H1 (cell line): Measurements from ENCODE around the gene ASAP2. TPM values are rescaled to one million over a fixed set of nuclear protein-coding genes. Genes with fewer than 3 reads are reported as not detected.

Experiments used
- CTCF ChIA-PET: fragments of 300-600 bp; sonication (Branson Sonifier 250); formaldehyde crosslinking; loops from one replicate; lab custom pipeline; 2021; ENCODE audit not compliant: partially characterized antibody; lab: Charles Lee
- POLR2A ChIA-PET: fragments of 300-600 bp; sonication (Branson Sonifier 250); formaldehyde crosslinking; loops from one replicate; lab custom pipeline; 2021; ENCODE audit warnings: inconsistent platforms; ENCODE audit not compliant: partially characterized antibody; lab: Charles Lee
- DNase-seq, 2 experiments: peaks; one replicate each; pipeline versions ENCODE4 v3.0.0 to v3.0.0-alpha.2; 2010 to 2022; ENCODE audit warnings: low spot score in 2 of 2, low read depth in 1 of 2, mixed read lengths in 1 of 2
- FAIRE-seq: peaks from 2 replicates; lab custom pipeline; 2011; peaks lifted over from hg19 to GRCh38; lab: Jason Lieb, UNC
- H2AFZ ChIP-seq: 2 replicates; pipeline ENCODE4 v1.8.1; 2012; ENCODE audit warnings: low read length, inconsistent platforms
- H2AK5ac ChIP-seq: 2 replicates; pipeline ENCODE4 v1.6.1; 2013; ENCODE audit warnings: low read depth, low read length
- H2BK120ac ChIP-seq: replicated peaks from 2 replicates; pipeline ENCODE3; 2013; ENCODE audit warnings: low read depth, low read length, inconsistent platforms
- H2BK12ac ChIP-seq: 2 replicates; pipeline ENCODE4 v1.6.1; 2013; ENCODE audit warnings: low read depth, low read length
- H2BK15ac ChIP-seq: 2 replicates; pipeline ENCODE4 v1.6.1; 2013; ENCODE audit warnings: low read length
- H2BK20ac ChIP-seq: 2 replicates; pipeline ENCODE4 v1.6.1; 2013; ENCODE audit warnings: low read length
- H2BK5ac ChIP-seq: 2 replicates; pipeline ENCODE4 v1.6.1; 2013; ENCODE audit warnings: low read depth, low read length
- H3K14ac ChIP-seq: 2 replicates; pipeline ENCODE4 v1.6.1; 2013; ENCODE audit warnings: inconsistent platforms; ENCODE audit not compliant: insufficient read length
- H3K18ac ChIP-seq: 2 replicates; pipeline ENCODE4 v1.6.1; 2013; ENCODE audit warnings: low read length; ENCODE audit errors: extremely low read depth
- H3K23ac ChIP-seq: 2 replicates; pipeline ENCODE4 v1.6.1; 2013; ENCODE audit warnings: inconsistent platforms; ENCODE audit not compliant: insufficient read length
- H3K23me2 ChIP-seq: 2 replicates; pipeline ENCODE4 v1.6.1; 2013; ENCODE audit warnings: low read depth, low read length
- H3K27ac ChIP-seq: 2 replicates; pipeline ENCODE4 v1.6.1; 2011; ENCODE audit warnings: low read depth, low read length, inconsistent platforms
- H3K27me3 ChIP-seq, 4 experiments: replicated peaks in 1 of 4; 1 replicate in 1 of 4; 2 replicates in 3 of 4; pipeline versions ENCODE4 v1.6.1 to v1.8.1; 2011 to 2013; ENCODE audit warnings: low read length in 3 of 4, mild to moderate bottlenecking in 3 of 4, inconsistent platforms in 2 of 4, mixed read lengths in 2 of 4, moderate library complexity in 1 of 4; ENCODE audit not compliant: control insufficient read depth in 3 of 4, insufficient read depth in 3 of 4; ENCODE audit errors: extremely low read depth in 1 of 4
- H3K36me3 ChIP-seq, 4 experiments: 2 replicates each; pipeline versions ENCODE4 v1.6.1 to v1.8.1; 2011 to 2013; ENCODE audit warnings: mild to moderate bottlenecking in 4 of 4, low read length in 3 of 4, moderate library complexity in 2 of 4, control low read depth in 1 of 4, inconsistent platforms in 1 of 4; ENCODE audit not compliant: insufficient read depth in 4 of 4, control insufficient read depth in 2 of 4
- H3K4ac ChIP-seq: replicated peaks from 2 replicates; pipeline ENCODE3; 2013; ENCODE audit warnings: low read length, low read depth, mixed read lengths, inconsistent platforms; ENCODE audit not compliant: insufficient read length
- H3K4me1 ChIP-seq, 4 experiments: replicated peaks in 1 of 4; 1 replicate in 1 of 4; 2 replicates in 3 of 4; pipeline versions ENCODE4 v1.6.1 to v1.8.1; 2011 to 2013; ENCODE audit warnings: low read length in 3 of 4, inconsistent platforms in 2 of 4, mixed read lengths in 1 of 4; ENCODE audit not compliant: insufficient read depth in 4 of 4, control insufficient read depth in 3 of 4
- H3K4me2 ChIP-seq, 2 experiments: 2 replicates each; pipeline versions ENCODE4 v1.6.1 to v1.8.1; 2011 to 2013; ENCODE audit warnings: low read depth in 2 of 2, low read length in 2 of 2, control low read depth in 1 of 2, inconsistent platforms in 1 of 2, mild to moderate bottlenecking in 1 of 2; ENCODE audit not compliant: insufficient read depth in 1 of 2
- H3K4me3 ChIP-seq, 4 experiments: fragments of 200-600, 300-600 bp in 1 of 4; sonication (generic), shearing (Covaris generic), sonication (Bioruptor Twin) in 1 of 4; 2 replicates each; pipeline versions ENCODE4 v1.5.1 to v1.8.1; 2011 to 2016; ENCODE audit warnings: low read length in 4 of 4, low read depth in 3 of 4, control low read depth in 2 of 4, inconsistent platforms in 2 of 4, mild to moderate bottlenecking in 2 of 4, mixed read lengths in 1 of 4, moderate library complexity in 1 of 4; ENCODE audit not compliant: insufficient read depth in 2 of 4; ENCODE audit errors: extremely low read depth in 1 of 4
- H3K56ac ChIP-seq: replicated peaks from 2 replicates; pipeline ENCODE3; 2013; ENCODE audit warnings: low read depth, mild to moderate bottlenecking, mixed read lengths, low read length, inconsistent platforms; ENCODE audit not compliant: insufficient read length
- H3K79me1 ChIP-seq: 2 replicates; pipeline ENCODE4 v1.6.1; 2013; ENCODE audit warnings: low read depth, low read length, control low read depth
- H3K79me2 ChIP-seq, 2 experiments: 2 replicates each; pipeline versions ENCODE4 v1.6.1 to v1.8.1; 2012 to 2013; ENCODE audit warnings: low read length in 2 of 2, mild to moderate bottlenecking in 2 of 2, inconsistent platforms in 1 of 2; ENCODE audit not compliant: insufficient read depth in 2 of 2, control insufficient read depth in 1 of 2
- H3K9ac ChIP-seq, 4 experiments: replicated peaks in 1 of 4; 1 replicate in 1 of 4; 2 replicates in 3 of 4; pipeline versions ENCODE4 v1.6.1 to v1.8.1; 2011 to 2013; ENCODE audit warnings: low read depth in 3 of 4, low read length in 3 of 4, control low read depth in 2 of 4, mild to moderate bottlenecking in 2 of 4, moderate library complexity in 2 of 4, inconsistent platforms in 1 of 4; ENCODE audit errors: extremely low read depth in 1 of 4
- H3K9me3 ChIP-seq, 2 experiments: 2 replicates each; pipeline versions ENCODE4 v1.6.1 to v1.8.1; 2012 to 2013; ENCODE audit warnings: mild to moderate bottlenecking in 2 of 2, moderate library complexity in 2 of 2, control low read depth in 1 of 2, inconsistent platforms in 1 of 2, low read depth in 1 of 2, low read length in 1 of 2, mixed read lengths in 1 of 2; ENCODE audit not compliant: insufficient read depth in 2 of 2
- H4K20me1 ChIP-seq, 2 experiments: replicated peaks in 1 of 2; 2 replicates each; pipeline versions ENCODE3 to v1.8.1; 2011 to 2013; ENCODE audit warnings: inconsistent platforms in 2 of 2, low read length in 2 of 2, mild to moderate bottlenecking in 1 of 2; ENCODE audit not compliant: insufficient read depth in 2 of 2, control insufficient read depth in 1 of 2
- H4K5ac ChIP-seq: 2 replicates; pipeline ENCODE4 v1.6.1; 2013; ENCODE audit warnings: low read length, low read depth, mixed read lengths, inconsistent platforms; ENCODE audit not compliant: insufficient read length
- H4K8ac ChIP-seq: 2 replicates; pipeline ENCODE4 v1.8.0; 2013; ENCODE audit warnings: mild to moderate bottlenecking, moderate library complexity, low read length, inconsistent platforms; ENCODE audit not compliant: insufficient read depth; ENCODE audit errors: extremely low read depth
- H4K91ac ChIP-seq: replicated peaks from 2 replicates; pipeline ENCODE3; 2013; ENCODE audit warnings: low read length, mixed read lengths, inconsistent platforms; ENCODE audit not compliant: insufficient read length
- NRF1 ChIP-seq: IDR thresholded peaks from 2 replicates; pipeline ENCODE4 v1.6.1; 2011; ENCODE audit warnings: mild to moderate bottlenecking, low read depth, low read length, improper control_type of control experiment
- TEAD4 ChIP-seq: IDR thresholded peaks from 2 replicates; pipeline ENCODE4 v1.6.1; 2012; ENCODE audit warnings: low read depth, low read length, inconsistent platforms, mixed read lengths
- WGBS, 2 experiments: shearing (Covaris generic) in 1 of 2; methylation state at CpG; one replicate each; pipeline versions ENCODE4 v1.1.6 to v1.1.7; 2013 to 2015; ENCODE audit warnings: low lambda C conversion rate in 2 of 2, mixed read lengths in 2 of 2, inconsistent platforms in 1 of 2, low coverage in 1 of 2, missing lambda C conversion rate in 1 of 2; ENCODE audit not compliant: insufficient replicate concordance in 2 of 2, insufficient coverage in 1 of 2, insufficient read length in 1 of 2; ENCODE audit errors: extremely low coverage in 1 of 2, missing lambda C conversion rate in 1 of 2; 5-methylcytosine and 5-hydroxymethylcytosine counted together
- polyA plus RNA-seq, 7 experiments: library from polyadenylated mRNA; depleted of rRNA in 3 of 7; stranded (reverse) in 5 of 7; unstranded in 2 of 7; fragments of >200 nt in 5 of 7; fragments of 200-250 nt in 2 of 7; gene quantifications; 1 replicate in 5 of 7; 2 replicates in 1 of 7; 4 replicates in 1 of 7; pipeline versions ENCODE4 v1.2.1 to v1.2.3, GENCODE V29; 2011 to 2013; ENCODE audit warnings: missing spikeins in 2 of 7, mixed read lengths in 2 of 7
- total RNA-seq: library from RNA; stranded (reverse); fragmentation: NEBNext Ultra II Directional; extraction: Animal tissue kit (Norgen Biotek cat#: 25700); gene quantifications from 2 replicates; pipeline ENCODE4 v1.2.1, GENCODE V29; 2021

ASAP2 gene
- total and polyA plus RNA-seq, 2 of the 8 experiments (the other 6 are each of a cell fraction or from before 2014, with no cell fraction given) = 10.2 to 18.7 TPM

DNA sequence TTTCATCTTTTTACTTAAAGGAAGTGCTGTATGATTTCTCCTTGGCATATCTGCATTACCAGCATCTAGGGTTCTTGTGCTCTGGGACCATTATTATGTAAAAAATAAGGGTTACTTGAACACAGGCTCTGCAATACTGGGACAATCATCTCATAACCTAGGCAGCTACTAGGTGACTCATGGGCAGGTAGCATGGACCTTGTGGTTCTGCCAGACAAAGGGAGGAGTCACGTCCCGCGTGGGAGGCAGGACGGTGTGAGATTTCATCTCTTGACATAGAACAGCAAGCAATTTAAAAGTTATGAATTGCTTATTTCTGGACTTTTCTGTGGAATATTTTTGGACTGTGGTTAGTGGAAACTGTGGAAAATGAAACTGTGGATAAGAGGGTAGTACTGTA lies 34.1 kb downstream of the ASAP2 start:
- Histone ChIP-seq H2AK5ac (no peak overlapping the region), H4K5ac (no peak overlapping the region), H3K27me3 (no peaks in the 10 kb centered on the region; a peak in 1 of 7 replicates), H4K20me1 (peaks cover under 1 to 3% of the 10 kb centered on the region in 2 experiments), H2BK120ac (no peak overlapping the region), H4K91ac (no peak overlapping the region), H3K18ac (no peak overlapping the region), H3K36me3 (no peaks in the 10 kb centered on the region), H3K4me3 (no peak overlapping the region), H4K8ac (no peak overlapping the region), H3K23me2 (no peaks in the 10 kb centered on the region), H3K4me2 (no peak overlapping the region), H3K9me3 (no peaks in the 10 kb centered on the region), H3K14ac (no peak overlapping the region), H3K27ac (no peak overlapping the region), H2BK12ac (no peak overlapping the region), H2BK15ac (no peak overlapping the region), H3K79me2 (peaks cover 0 to 57% of the 10 kb centered on the region in 2 experiments; a peak in 2 of 4 replicates), H2AFZ (no peak overlapping the region), H3K23ac (no peak overlapping the region), H2BK20ac (no peak overlapping the region), H3K79me1 (peaks cover 5% of the 10 kb centered on the region), H2BK5ac (no peak overlapping the region), H3K4ac (no peak overlapping the region), H3K4me1 (peaks cover 6 to 13% (median 10%) of the 10 kb centered on the region in 4 experiments; a peak in 5 of 7 replicates), H3K9ac (no peak overlapping the region), H3K56ac (no peak overlapping the region)
- no peak for FAIRE-seq
- WGBS, 2 experiments = 94% methylated on average over 4 of the region's 4 CpGs; no CpG with 5 or more reads in 1 of the 2 experiments
- ChIA-PET POLR2A (no interaction called here), CTCF (interaction anchor here (1.3 kb wide), 2 partner anchors 23 to 42 kb away, joined by 3 to 5 read pairs; no protein-coding TSS in a partner anchor)
- no peak for DNase-seq
- TF ChIP-seq TEAD4 = no peak
- TF ChIP-seq NRF1 = no peak
